DND-41 (cell line): ENCODE results near the gene NDRG3.

ENCODE experiments used
- CTCF ChIP-seq: IDR thresholded peaks from 2 replicates; pipeline ENCODE4 v1.5.1; 2012; ENCODE audit warnings: borderline replicate concordance, low read length, moderate library complexity, mild to moderate bottlenecking; ENCODE audit not compliant: poor library complexity, severe bottlenecking; ENCODE audit errors: extremely low read depth
- EZH2 ChIP-seq: IDR thresholded peaks from 3 replicates; pipeline ENCODE4 v1.6.1; 2012; ENCODE audit warnings: borderline replicate concordance, low read depth, mild to moderate bottlenecking, moderate library complexity, low read length, inconsistent platforms; ENCODE audit not compliant: severe bottlenecking

- TF ChIP-seq CTCF: no peak
- no peak for TF ChIP-seq EZH2
Measured at GRCh38 chr20:36756496-36756895, 10.6 kb upstream of the NDRG3 start.
